Endothelial cell of umbilical vein (primary cell): ENCODE data around the gene CD248. TPM values are rescaled to one million over a fixed set of nuclear protein-coding genes. Genes with fewer than 3 reads are reported as not detected.
"Not testable (repeated sequence)": the region's sequence is repeated elsewhere in the genome, so short reads cannot be mapped to it uniquely, and the experiment has no call there.

Experiments used
- BruUV-seq: library from RNA; stranded (reverse); fragments of 400-500 nt; replicated peaks from 2 replicates; lab custom pipeline; 2021; lab: Mats Ljungman, UMichigan
- CTCF ChIA-PET: fragments of 300-600, 350-600 bp; sonication (Branson Sonifier 250); formaldehyde crosslinking; loops from one replicate; lab custom pipeline; 2021; ENCODE audit warnings: antibody characterized with exemption, inconsistent platforms; lab: Charles Lee
- POLR2A ChIA-PET: fragments of 300-600, 350-600 bp; sonication (Branson Sonifier 250); formaldehyde crosslinking; loops from one replicate; lab custom pipeline; 2021; ENCODE audit warnings: antibody characterized with exemption, inconsistent platforms; lab: Charles Lee
- DNase-seq: peaks from one replicate; pipeline ENCODE4 v3.0.0-alpha.2; 2011; ENCODE audit warnings: low read depth, low spot score
- FAIRE-seq: peaks from 2 replicates; lab custom pipeline; 2011; peaks lifted over from hg19 to GRCh38; lab: Jason Lieb, UNC
- H2AFZ ChIP-seq: 2 replicates; pipeline ENCODE4 v1.6.0; 2012; ENCODE audit warnings: low read depth, low read length, control low read depth, inconsistent platforms
- H3K27ac ChIP-seq: 2 replicates; pipeline ENCODE4 v1.5.1; 2011; ENCODE audit warnings: low read depth, mild to moderate bottlenecking, control low read depth, low read length, moderate library complexity; ENCODE audit not compliant: insufficient read depth
- H3K27me3 ChIP-seq, 2 experiments: 2 replicates each; pipeline versions ENCODE4 v1.6.0 to v1.6.1; 2011; ENCODE audit warnings: low read length in 2 of 2, mixed read lengths in 1 of 2; ENCODE audit not compliant: control insufficient read depth in 2 of 2, insufficient read depth in 2 of 2
- H3K36me3 ChIP-seq, 2 experiments: 2 replicates in 1 of 2; 3 replicates in 1 of 2; pipeline ENCODE4 v1.5.1; 2011; ENCODE audit warnings: low read length in 2 of 2, mild to moderate bottlenecking in 1 of 2, moderate library complexity in 1 of 2; ENCODE audit not compliant: control insufficient read depth in 2 of 2, insufficient read depth in 2 of 2; ENCODE audit errors: extremely low read depth in 1 of 2
- H3K4me1 ChIP-seq: 3 replicates; pipeline ENCODE4 v1.5.1; 2011; ENCODE audit warnings: mild to moderate bottlenecking, low read length; ENCODE audit not compliant: control insufficient read depth, insufficient read depth; ENCODE audit errors: extremely low read depth
- H3K4me2 ChIP-seq: 2 replicates; pipeline ENCODE4 v1.6.1; 2011; ENCODE audit warnings: low read length, control low read depth, mixed read lengths; ENCODE audit not compliant: insufficient read depth
- H3K4me3 ChIP-seq, 3 experiments: fragments of 200-600 bp in 1 of 3; sonication (generic), shearing (Covaris generic) in 1 of 3; replicated peaks in 1 of 3; 2 replicates each; pipeline ENCODE4 v1.5.1; 2011 to 2016; ENCODE audit warnings: control low read depth in 3 of 3, low read length in 3 of 3, mild to moderate bottlenecking in 2 of 3, inconsistent platforms in 1 of 3, low read depth in 1 of 3, moderate library complexity in 1 of 3; ENCODE audit not compliant: insufficient read depth in 1 of 3
- H3K79me2 ChIP-seq: 2 replicates; pipeline ENCODE4 v1.6.0; 2012; ENCODE audit warnings: low read length, inconsistent platforms; ENCODE audit not compliant: control insufficient read depth, insufficient read depth
- H3K9ac ChIP-seq: replicated peaks from 2 replicates; pipeline ENCODE3; 2011; ENCODE audit warnings: low read length, control low read depth; ENCODE audit not compliant: insufficient read depth; ENCODE audit errors: extremely low read depth
- H3K9me1 ChIP-seq: replicated peaks from 3 replicates; pipeline ENCODE4 v1.6.0; 2011; ENCODE audit warnings: mild to moderate bottlenecking, low read length; ENCODE audit not compliant: control insufficient read depth, insufficient read depth; ENCODE audit errors: extremely low read depth
- H3K9me3 ChIP-seq: replicated peaks from 2 replicates; pipeline ENCODE4 v1.5.1; 2012; ENCODE audit warnings: low read length, inconsistent platforms; ENCODE audit not compliant: control insufficient read depth, insufficient read depth
- H4K20me1 ChIP-seq: replicated peaks from 2 replicates; pipeline ENCODE3; 2011; ENCODE audit warnings: mild to moderate bottlenecking, low read length; ENCODE audit not compliant: control insufficient read depth, insufficient read depth; ENCODE audit errors: extremely low read depth
- EZH2 ChIP-seq: IDR thresholded peaks from 2 replicates; pipeline ENCODE4 v1.6.1; 2012; ENCODE audit warnings: borderline replicate concordance, low read depth, mild to moderate bottlenecking, moderate library complexity, low read length, inconsistent platforms; ENCODE audit not compliant: severe bottlenecking
- FOS ChIP-seq: IDR thresholded peaks from 2 replicates; pipeline ENCODE4 v1.6.1; 2011; ENCODE audit warnings: mild to moderate bottlenecking, low read length, moderate library complexity, borderline replicate concordance; ENCODE audit not compliant: insufficient read depth
- GATA2 ChIP-seq: IDR thresholded peaks from 2 replicates; pipeline ENCODE4 v1.7.0; 2011; ENCODE audit warnings: low read depth, mild to moderate bottlenecking, moderate library complexity, mixed read lengths, low read length; ENCODE audit not compliant: insufficient read length, insufficient read depth
- MAX ChIP-seq: IDR thresholded peaks from 2 replicates; pipeline ENCODE4 v1.6.1; 2011; ENCODE audit not compliant: insufficient read depth, insufficient read length
- MYC ChIP-seq: IDR thresholded peaks from one replicate; pipeline ENCODE4 v1.6.1; 2011; ENCODE audit warnings: mild to moderate bottlenecking, low read depth, low read length
- POLR2A ChIP-seq: IDR thresholded peaks from 2 replicates; pipeline ENCODE4 v1.6.1; 2012; ENCODE audit warnings: low read depth, mild to moderate bottlenecking, control low read depth, low read length
- dilution Hi-C: fragments of 300-500 bp; cut with MboI; formaldehyde crosslinking; loops from one replicate; pipeline ENCODE4 v1.15.0; 2019; ENCODE audit warnings: low sequenced_read_pairs; ENCODE audit not compliant: extremely low pct_ligation_motif_present
- intact Hi-C: fragments of 100-400 bp; cut with micrococcal nuclease; formaldehyde crosslinking; loops from one replicate; pipeline ENCODE4 v1.10.0; 2022
- polyA plus RNA-seq, 4 experiments: library from polyadenylated mRNA; depleted of rRNA in 3 of 4; stranded (reverse) in 3 of 4; unstranded in 1 of 4; fragments of >200 nt; gene quantifications; 2 replicates each; pipeline versions ENCODE4 v1.2.1 to v1.2.3, GENCODE V29; 2011 to 2012; ENCODE audit warnings: missing spikeins in 1 of 4
- total RNA-seq: library from RNA; stranded (reverse); gene quantifications from 2 replicates; pipeline ENCODE4 v1.2.3, GENCODE V29; 2021

Gene CD248
- total and polyA plus RNA-seq, 2 donors (not counting 3 experiments of a cell fraction or from before 2014, with no cell fraction given), result 0.10 TPM; not detected in 1

- H3K27ac ChIP-seq, POLR2A ChIA-PET, BruUV-seq, H4K20me1 ChIP-seq, H2AFZ ChIP-seq, H3K9me3 ChIP-seq, H3K4me3 ChIP-seq, intact Hi-C loops, CTCF ChIA-PET, FAIRE-seq, H3K79me2 ChIP-seq, H3K9me1 ChIP-seq, H3K9ac ChIP-seq, H3K27me3 ChIP-seq, DNase-seq, H3K4me1 ChIP-seq, dilution Hi-C loops, H3K4me2 ChIP-seq: not testable (repeated sequence)
- H3K36me3 ChIP-seq, result peaks cover 14 to 38% of the 10 kb centered on the region in 2 experiments
Measured at GRCh38 chr11:66276619-66277018, 40.2 kb downstream of the CD248 start.

GRCh38 chr11:66275984-66276612 is 40.7 kb downstream of the CD248 start:
- no TSS peak for BruUV-seq
- POLR2A ChIA-PET, result no interaction called here

More at GRCh38 chr11:66275984-66276612, 40.7 kb downstream of the CD248 start:
- FAIRE-seq (no peak), DNase-seq (no peak)
- CTCF ChIA-PET, result no interaction called here
- Histone ChIP-seq H2AFZ (no peak overlapping the region), H3K36me3 (peaks cover 14 to 40% of the 10 kb centered on the region in 2 experiments), H3K9ac (no peak overlapping the region), H3K4me3 (no peak overlapping the region), H3K27ac (no peak overlapping the region), H3K27me3 (peaks cover 0 to 4% of the 10 kb centered on the region in 2 experiments), H3K9me1 (no peaks in the 10 kb centered on the region), H4K20me1 (no peaks in the 10 kb centered on the region), H3K9me3 (no peaks in the 10 kb centered on the region), H3K4me1 (no peaks in the 10 kb centered on the region), H3K4me2 (no peak overlapping the region), H3K79me2 (peaks cover 4% of the 10 kb centered on the region)
- TF ChIP-seq MYC (no peak), GATA2 (no peak), FOS (no peak), POLR2A (no peak), MAX (no peak), EZH2 (no peak)
- dilution Hi-C loops, result no loop called here
- intact Hi-C loops, result no loop called here
